HG02938 (cell line): ENCODE measurements around the gene SHISAL1.

ENCODE experiments used
- ATAC-seq: cut with Tn5 transposase; IDR thresholded peaks from one replicate; pipeline ENCODE4 v1.9.1; 2021; ENCODE audit warnings: mild to moderate bottlenecking, moderate library complexity; ENCODE audit not compliant: unreplicated experiment

SHISAL1 gene

GRCh38 chr22:44266796-44267760 lies 45.7 kb downstream of the SHISAL1 start:
- ATAC-seq = no peak

DNA sequence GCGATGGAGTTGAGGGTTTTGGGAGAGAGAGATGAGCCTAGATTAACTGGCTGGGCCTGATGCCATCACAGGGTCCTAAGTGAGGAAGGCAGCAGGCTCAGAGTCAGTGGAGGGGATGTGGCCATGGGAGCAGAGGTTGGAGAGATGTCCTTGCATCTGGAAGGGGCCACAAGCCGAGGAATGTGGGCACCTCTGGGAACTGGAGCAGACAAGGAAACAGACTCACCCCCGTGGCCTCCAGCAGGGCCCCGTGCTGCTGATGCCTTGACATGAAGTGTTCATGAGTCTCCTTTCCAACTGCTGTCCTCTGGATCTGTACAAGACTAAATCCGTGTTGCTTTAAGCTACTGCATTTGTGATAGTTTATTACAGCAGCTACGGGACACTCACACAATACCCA lies 49.2 kb downstream of the SHISAL1 start:
- no peak for ATAC-seq

- no peak for ATAC-seq
These were observed 50.7 kb downstream of the SHISAL1 start for GRCh38 chr22:44261861-44262595.

- ATAC-seq = no peak
These were observed 51.4 kb downstream of the SHISAL1 start for GRCh38 chr22:44261164-44261860.

DNA sequence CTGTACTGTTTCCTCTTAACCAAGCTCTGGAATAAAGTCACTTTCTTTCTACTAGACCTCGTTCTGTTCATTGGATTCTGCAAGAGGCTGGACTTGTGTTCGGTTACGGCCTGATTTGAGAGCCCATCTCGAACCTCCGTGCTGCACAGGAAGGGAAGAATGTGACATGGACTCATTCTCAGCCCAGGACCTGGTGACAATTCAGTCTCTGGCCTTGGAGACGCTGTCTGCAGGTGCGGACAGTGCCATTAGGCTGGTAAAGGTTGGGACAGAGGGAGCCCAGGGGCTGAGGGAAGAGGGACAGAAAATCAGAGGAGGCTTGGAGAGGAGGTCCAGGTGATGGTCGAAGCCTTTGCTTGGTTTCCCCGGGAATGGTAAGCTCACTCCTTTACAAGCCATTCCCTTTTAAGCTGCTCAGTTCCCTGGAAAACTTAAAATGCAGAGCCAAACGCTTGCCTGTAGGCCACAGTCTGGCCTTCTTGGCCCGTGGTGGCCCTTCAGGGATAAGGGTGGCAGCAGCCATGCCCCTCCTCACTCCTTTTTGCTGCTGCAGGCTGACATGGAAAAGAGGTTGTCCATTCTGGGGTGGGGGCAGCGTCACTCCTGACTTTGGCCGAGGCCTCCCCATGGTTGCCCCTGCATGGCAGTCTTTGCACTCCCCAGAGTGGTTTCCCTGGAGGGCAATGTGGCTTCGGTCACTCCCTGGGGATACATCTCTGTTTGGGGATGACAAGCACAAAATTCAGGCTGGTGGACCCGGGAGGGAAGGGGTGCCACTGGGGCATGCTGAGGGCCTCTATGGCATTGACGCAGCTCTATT lies 52.3 kb downstream of the SHISAL1 start:
- ATAC-seq = no peak

DNA sequence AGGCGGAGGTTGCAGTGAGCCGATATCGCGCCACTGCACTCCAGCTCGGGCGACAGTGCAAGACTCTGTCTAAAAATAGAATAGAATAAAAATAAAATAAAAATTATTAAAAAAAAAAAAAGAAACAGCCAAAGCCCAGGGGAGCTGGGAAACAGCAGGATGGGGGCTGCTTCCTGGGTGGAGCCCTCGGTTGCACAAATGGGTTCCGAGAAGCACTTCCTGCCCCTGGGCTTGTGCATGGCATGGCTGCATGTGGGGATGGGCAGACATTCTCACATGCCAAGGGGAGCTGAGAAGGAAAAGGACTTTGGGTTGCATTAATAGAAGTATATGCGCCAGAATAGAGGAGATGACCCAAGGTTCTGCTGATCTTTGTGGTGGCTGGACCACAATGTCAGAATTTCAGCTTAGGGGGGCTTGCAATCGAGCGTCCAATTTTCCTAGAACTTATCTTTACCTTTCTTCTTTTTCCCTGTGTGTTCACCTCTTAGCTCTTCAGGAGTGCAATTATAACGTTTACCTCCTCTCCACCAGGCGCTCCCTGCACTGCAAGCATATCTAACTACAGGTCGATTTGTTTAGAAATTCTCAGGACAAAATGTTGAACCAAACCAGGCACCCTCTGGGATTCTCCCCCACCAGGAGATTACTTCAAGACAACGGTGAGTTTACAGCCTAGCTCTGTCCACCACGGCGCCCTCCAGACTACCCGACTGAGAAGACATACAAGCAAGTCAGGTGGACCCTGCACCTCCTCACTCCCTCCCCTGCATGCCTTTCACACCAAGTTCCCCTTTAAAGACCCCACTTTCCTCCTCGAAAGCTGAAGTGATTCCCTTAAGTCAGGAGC lies 53.2 kb downstream of the SHISAL1 start:
- ATAC-seq = no peak

- ATAC-seq = no peak
These were observed 55.9 kb downstream of the SHISAL1 start for GRCh38 chr22:44256556-44257485.

- no peak for ATAC-seq
These were observed 56.7 kb downstream of the SHISAL1 start for GRCh38 chr22:44256085-44256484.

DNA sequence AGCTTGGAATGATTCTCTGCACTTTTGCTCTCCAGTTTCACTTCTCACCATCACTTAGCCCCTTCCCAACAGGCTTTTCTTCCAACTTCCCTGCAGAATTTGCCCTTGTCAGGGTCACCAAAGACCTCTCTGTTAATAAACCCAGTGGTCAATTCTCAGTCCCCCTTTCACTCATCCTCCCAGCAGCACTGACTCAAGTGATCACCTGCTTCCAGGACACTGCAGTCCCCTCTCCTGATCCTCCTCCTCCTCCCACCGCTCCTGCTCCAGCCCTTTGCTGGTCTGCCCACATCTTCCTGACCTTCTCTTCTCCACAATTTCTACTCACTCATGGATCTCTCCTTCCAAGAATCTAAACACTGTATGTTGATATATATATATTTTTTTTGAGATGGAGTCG lies 57.9 kb downstream of the SHISAL1 start:
- no peak for ATAC-seq

GRCh38 chr22:44249376-44250147 lies 63.2 kb downstream of the SHISAL1 start:
- no peak for ATAC-seq

DNA sequence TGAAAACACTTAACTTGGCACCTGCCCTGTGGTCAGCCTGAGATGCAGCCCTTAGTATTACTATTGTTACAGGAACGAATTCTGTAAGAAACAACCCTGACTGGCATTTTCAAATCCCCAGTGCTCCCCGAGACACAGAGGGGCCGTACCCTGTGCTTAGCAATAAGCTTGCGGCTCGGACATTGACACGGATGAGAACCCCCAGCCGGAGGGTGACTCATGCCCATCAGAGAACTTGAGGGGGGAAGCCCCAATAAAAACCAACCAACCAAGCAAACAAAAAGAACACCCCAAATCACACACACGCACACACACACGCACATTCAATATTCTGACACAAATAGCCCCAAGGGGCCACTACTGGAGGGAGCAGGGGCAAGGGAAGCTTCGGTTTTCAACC lies 63.8 kb downstream of the SHISAL1 start:
- no peak for ATAC-seq

- ATAC-seq = no peak
These were observed 64.5 kb downstream of the SHISAL1 start for GRCh38 chr22:44247923-44248892.

DNA sequence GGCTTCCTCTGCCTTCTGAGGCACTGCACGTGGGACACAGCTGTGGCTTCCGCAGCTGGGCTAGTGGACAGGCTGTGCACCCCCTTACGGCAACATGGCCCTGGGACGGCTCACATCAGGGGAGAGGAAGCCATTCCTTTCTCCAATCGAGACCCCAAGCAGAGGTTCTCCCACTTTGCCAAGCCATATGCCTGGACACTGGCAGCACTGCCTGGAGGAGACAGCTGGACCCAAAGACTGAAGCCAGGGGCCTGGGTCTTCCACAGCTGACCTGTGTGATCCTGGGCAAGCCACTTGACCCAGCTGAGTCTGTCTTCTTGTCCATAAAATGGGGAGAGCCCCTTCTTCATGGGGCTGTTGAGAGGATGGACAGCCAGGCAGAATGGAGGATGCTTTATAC lies 65.4 kb downstream of the SHISAL1 start:
- no peak for ATAC-seq

- no peak for ATAC-seq
These were observed 66.0 kb downstream of the SHISAL1 start for GRCh38 chr22:44246615-44247326.

- ATAC-seq = no peak
These were observed 66.9 kb downstream of the SHISAL1 start for GRCh38 chr22:44245867-44246266.

GRCh38 chr22:44245438-44245837 lies 67.3 kb downstream of the SHISAL1 start:
- no peak for ATAC-seq
